ENCODE data around the gene FAF2.

- TF ChIP-seq CTCF (IDR thresholded peaks at IDR 0.05): no peak
- TF ChIP-seq, protein P1, sequence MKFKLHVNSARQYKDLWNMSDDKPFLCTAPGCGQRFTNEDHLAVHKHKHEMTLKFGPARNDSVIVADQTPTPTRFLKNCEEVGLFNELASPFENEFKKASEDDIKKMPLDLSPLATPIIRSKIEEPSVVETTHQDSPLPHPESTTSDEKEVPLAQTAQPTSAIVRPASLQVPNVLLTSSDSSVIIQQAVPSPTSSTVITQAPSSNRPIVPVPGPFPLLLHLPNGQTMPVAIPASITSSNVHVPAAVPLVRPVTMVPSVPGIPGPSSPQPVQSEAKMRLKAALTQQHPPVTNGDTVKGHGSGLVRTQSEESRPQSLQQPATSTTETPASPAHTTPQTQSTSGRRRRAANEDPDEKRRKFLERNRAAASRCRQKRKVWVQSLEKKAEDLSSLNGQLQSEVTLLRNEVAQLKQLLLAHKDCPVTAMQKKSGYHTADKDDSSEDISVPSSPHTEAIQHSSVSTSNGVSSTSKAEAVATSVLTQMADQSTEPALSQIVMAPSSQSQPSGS (CRISPR knock-in tag; IDR thresholded peaks at IDR 0.05; ENCODE audit: borderline replicate concordance, low read depth): no peak
- no peak for TF ChIP-seq FOXK1 (CRISPR knock-in tag; IDR thresholded peaks at IDR 0.05)
- TF ChIP-seq TP53 (CRISPR knock-in tag; IDR thresholded peaks at IDR 0.05): no peak
- TF ChIP-seq, protein P2, sequence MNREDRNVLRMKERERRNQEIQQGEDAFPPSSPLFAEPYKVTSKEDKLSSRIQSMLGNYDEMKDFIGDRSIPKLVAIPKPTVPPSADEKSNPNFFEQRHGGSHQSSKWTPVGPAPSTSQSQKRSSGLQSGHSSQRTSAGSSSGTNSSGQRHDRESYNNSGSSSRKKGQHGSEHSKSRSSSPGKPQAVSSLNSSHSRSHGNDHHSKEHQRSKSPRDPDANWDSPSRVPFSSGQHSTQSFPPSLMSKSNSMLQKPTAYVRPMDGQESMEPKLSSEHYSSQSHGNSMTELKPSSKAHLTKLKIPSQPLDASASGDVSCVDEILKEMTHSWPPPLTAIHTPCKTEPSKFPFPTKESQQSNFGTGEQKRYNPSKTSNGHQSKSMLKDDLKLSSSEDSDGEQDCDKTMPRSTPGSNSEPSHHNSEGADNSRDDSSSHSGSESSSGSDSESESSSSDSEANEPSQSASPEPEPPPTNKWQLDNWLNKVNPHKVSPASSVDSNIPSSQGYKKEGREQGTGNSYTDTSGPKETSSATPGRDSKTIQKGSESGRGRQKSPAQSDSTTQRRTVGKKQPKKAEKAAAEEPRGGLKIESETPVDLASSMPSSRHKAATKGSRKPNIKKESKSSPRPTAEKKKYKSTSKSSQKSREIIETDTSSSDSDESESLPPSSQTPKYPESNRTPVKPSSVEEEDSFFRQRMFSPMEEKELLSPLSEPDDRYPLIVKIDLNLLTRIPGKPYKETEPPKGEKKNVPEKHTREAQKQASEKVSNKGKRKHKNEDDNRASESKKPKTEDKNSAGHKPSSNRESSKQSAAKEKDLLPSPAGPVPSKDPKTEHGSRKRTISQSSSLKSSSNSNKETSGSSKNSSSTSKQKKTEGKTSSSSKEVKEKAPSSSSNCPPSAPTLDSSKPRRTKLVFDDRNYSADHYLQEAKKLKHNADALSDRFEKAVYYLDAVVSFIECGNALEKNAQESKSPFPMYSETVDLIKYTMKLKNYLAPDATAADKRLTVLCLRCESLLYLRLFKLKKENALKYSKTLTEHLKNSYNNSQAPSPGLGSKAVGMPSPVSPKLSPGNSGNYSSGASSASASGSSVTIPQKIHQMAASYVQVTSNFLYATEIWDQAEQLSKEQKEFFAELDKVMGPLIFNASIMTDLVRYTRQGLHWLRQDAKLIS (CRISPR knock-in tag; IDR thresholded peaks at IDR 0.05; ENCODE audit: borderline replicate concordance): no peak
Observed at GRCh38 chr5:176444742-176445141, 3.4 kb upstream of the FAF2 start.
